ENCODE data around the gene TLL1.

Gene TLL1

GRCh38 chr4:165867961-165868360 lies 5.1 kb upstream of the TLL1 start:
- Histone ChIP-seq H3K4me3 (ENCODE audit: insufficient read depth, low read length, poor library complexity, severe bottlenecking) (no peak overlapping the region), H2AFZ (ENCODE audit: low read depth, low read length, severe bottlenecking) (no peak overlapping the region), H3K4me2 (ENCODE audit: low read depth, low read length, poor library complexity, severe bottlenecking) (no peak overlapping the region), H3K9me2 (replicated peaks; ENCODE audit: insufficient read depth, low read length) (no peaks in the 10 kb centered on the region), H4K20me1 (ENCODE audit: low read depth, low read length) (no peaks in the 10 kb centered on the region), H3K36me3 (ENCODE audit: low read length) (no peaks in the 10 kb centered on the region), H3F3A (ENCODE audit: insufficient read depth) (no peaks in the 10 kb centered on the region), H3K9ac (ENCODE audit: low read length) (no peak overlapping the region), H3K27me3 (ENCODE audit: low read length) (no peaks in the 10 kb centered on the region), H3K9me3 (ENCODE audit: insufficient read depth, low read length) (no peaks in the 10 kb centered on the region), H3K27ac (ENCODE audit: low read depth, low read length) (no peak overlapping the region), H3K79me2 (ENCODE audit: insufficient read depth, low read length) (no peaks in the 10 kb centered on the region)
- TF ChIP-seq, protein P1, sequence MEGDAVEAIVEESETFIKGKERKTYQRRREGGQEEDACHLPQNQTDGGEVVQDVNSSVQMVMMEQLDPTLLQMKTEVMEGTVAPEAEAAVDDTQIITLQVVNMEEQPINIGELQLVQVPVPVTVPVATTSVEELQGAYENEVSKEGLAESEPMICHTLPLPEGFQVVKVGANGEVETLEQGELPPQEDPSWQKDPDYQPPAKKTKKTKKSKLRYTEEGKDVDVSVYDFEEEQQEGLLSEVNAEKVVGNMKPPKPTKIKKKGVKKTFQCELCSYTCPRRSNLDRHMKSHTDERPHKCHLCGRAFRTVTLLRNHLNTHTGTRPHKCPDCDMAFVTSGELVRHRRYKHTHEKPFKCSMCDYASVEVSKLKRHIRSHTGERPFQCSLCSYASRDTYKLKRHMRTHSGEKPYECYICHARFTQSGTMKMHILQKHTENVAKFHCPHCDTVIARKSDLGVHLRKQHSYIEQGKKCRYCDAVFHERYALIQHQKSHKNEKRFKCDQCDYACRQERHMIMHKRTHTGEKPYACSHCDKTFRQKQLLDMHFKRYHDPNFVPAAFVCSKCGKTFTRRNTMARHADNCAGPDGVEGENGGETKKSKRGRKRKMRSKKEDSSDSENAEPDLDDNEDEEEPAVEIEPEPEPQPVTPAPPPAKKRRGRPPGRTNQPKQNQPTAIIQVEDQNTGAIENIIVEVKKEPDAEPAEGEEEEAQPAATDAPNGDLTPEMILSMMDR (IDR thresholded peaks at IDR 0.05; ENCODE audit: insufficient read depth, low read length, poor library complexity, severe bottlenecking), result no peak
- TF ChIP-seq EZH2phosphoT487 (conservative IDR thresholded peaks at IDR 0.05; ENCODE audit: low read length), result no peak

GRCh38 chr4:165873298-165874071 lies 448 bp downstream of the TLL1 start:
- H3K27ac ChIP-seq (ENCODE audit: low read depth, low read length), result no peak overlapping the region
- H2AFZ ChIP-seq (ENCODE audit: low read depth, low read length, severe bottlenecking), result no peak overlapping the region
- H3K9me2 ChIP-seq (replicated peaks; ENCODE audit: insufficient read depth, low read length), result no peaks in the 10 kb centered on the region
- H3K36me3 ChIP-seq (ENCODE audit: low read length), result no peaks in the 10 kb centered on the region
- H3K4me2 ChIP-seq (ENCODE audit: low read depth, low read length, poor library complexity, severe bottlenecking), result no peak overlapping the region
- H3K79me2 ChIP-seq (ENCODE audit: insufficient read depth, low read length), result no peaks in the 10 kb centered on the region
- H3K4me3 ChIP-seq (ENCODE audit: insufficient read depth, low read length, poor library complexity, severe bottlenecking), result no peak overlapping the region
- H3F3A ChIP-seq (ENCODE audit: insufficient read depth), result no peaks in the 10 kb centered on the region
- no peaks in the 10 kb centered on the region for H4K20me1 ChIP-seq (ENCODE audit: low read depth, low read length)
- no peak overlapping the region for H3K9ac ChIP-seq (ENCODE audit: low read length)
- H3K9me3 ChIP-seq (ENCODE audit: insufficient read depth, low read length), result no peaks in the 10 kb centered on the region
- no peaks in the 10 kb centered on the region for H3K27me3 ChIP-seq (ENCODE audit: low read length)
- TF ChIP-seq, protein P1 (IDR thresholded peaks at IDR 0.05; ENCODE audit: insufficient read depth, low read length, poor library complexity, severe bottlenecking), result no peak
- TF ChIP-seq EZH2phosphoT487 (conservative IDR thresholded peaks at IDR 0.05; ENCODE audit: low read length), result no peak

DNA sequence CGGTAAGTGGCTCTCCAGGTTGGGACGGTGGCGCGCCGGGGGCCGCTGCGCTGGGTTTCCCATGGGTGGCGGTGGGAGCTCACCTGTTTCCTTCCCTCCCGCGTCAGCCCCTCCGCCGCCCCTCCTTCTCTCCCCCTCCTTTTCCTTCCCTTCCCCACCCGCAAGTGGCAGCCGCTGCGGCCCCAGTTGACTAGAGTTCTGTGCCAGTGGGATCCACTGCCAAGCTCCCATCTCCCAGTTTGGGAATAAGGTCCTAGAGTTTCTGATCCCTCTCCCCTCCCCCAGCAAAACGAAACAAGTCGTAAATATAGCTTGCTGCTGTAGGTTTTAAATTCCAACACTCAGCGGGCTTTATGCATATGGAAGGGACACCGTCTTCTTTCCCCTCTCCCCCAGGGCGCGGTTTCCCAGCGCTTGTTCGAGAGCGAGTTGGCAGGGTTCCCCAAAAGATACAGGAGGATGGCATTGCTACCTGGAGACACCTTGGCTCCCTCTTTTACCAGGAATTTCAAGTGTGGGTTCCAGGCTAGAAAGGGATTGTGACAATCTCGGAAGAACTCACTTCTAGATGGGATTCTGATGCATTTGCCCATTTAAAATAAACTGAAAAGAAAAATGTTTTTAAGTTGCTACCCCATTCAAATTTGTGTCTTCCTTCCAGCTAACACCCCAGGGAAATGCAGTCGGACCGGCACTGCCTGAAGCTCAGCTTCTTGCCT lies 1.2 kb downstream of the TLL1 start:
- H3K4me3 ChIP-seq (ENCODE audit: insufficient read depth, low read length, poor library complexity, severe bottlenecking), result no peak overlapping the region
- no peaks in the 10 kb centered on the region for H3F3A ChIP-seq (ENCODE audit: insufficient read depth)
- H3K27me3 ChIP-seq (ENCODE audit: low read length), result no peaks in the 10 kb centered on the region
- no peak overlapping the region for H2AFZ ChIP-seq (ENCODE audit: low read depth, low read length, severe bottlenecking)
- no peaks in the 10 kb centered on the region for H3K9me2 ChIP-seq (replicated peaks; ENCODE audit: insufficient read depth, low read length)
- TF ChIP-seq, protein P1 (IDR thresholded peaks at IDR 0.05; ENCODE audit: insufficient read depth, low read length, poor library complexity, severe bottlenecking), result no peak
- no peaks in the 10 kb centered on the region for H3K9me3 ChIP-seq (ENCODE audit: insufficient read depth, low read length)
- H3K9ac ChIP-seq (ENCODE audit: low read length), result no peak overlapping the region
- no peak overlapping the region for H3K4me2 ChIP-seq (ENCODE audit: low read depth, low read length, poor library complexity, severe bottlenecking)
- no peaks in the 10 kb centered on the region for H4K20me1 ChIP-seq (ENCODE audit: low read depth, low read length)
- no peaks in the 10 kb centered on the region for H3K79me2 ChIP-seq (ENCODE audit: insufficient read depth, low read length)
- no peaks in the 10 kb centered on the region for H3K36me3 ChIP-seq (ENCODE audit: low read length)
- H3K27ac ChIP-seq (ENCODE audit: low read depth, low read length), result no peak overlapping the region

Data from SU-DHL-6 (cell line).